GM18519 (cell line): ENCODE measurements around the gene CROT.

Experiments
- ATAC-seq: cut with Tn5 transposase; IDR thresholded peaks from one replicate; pipeline ENCODE4 v1.9.1; 2021; ENCODE audit warnings: mild to moderate bottlenecking, moderate library complexity; ENCODE audit not compliant: unreplicated experiment, low FRiP score

Gene CROT

DNA sequence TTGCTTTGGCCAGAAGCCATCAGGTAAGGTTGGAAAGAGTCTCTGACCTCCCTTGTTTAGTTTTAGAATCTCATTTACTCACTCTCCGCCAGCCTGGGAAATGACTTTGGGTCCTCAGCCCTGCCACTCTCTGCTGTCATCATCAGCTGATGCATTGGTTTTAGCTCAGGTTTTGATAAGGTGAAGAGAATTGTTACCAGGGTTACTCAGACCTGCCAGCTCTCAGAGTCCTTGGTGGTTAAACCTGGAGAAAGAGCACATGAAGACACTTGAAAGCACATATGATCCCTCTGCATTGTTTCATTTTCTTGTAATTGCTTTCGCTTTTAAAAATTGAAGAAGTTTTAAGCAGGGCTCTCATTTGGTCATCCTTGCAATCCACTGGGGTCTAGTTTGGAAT is 4.0 kb upstream of the CROT start:
- no peak for ATAC-seq

DNA sequence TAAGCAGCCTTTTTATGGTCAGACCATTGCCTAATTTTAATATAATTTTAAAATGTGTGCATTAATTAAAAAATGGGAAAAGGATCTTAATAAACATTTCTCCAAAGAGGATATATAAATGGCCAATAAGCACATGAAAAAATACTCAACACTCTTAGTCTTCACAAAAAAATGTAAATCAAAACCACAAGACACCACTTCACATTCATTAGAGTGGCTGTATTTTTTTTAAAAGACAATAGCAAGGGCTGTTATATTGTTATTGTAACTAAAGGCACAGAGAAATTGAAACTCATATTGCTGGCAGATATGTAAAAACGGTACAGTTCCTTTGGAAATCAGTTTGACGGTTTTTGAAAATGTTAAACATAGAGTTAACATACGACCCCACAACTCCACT is 3.2 kb upstream of the CROT start:
- ATAC-seq = no peak

DNA sequence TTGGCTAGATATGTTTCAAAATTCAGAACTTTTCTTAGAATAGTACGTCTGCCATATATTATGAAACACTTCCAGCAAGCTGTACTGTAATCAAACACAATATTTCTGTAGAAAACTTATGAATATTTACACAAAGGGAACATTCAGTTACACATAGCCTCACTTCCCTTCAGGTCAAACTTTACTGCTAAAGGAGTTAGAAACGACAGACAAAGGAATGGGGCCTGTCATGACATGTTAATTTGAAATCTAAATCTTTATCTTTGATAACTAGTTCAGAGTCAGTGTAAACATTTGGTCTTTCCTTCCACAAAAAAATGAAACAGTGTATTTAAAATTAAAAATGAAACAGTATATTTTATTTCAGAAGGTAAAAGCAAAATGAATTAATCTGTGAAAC is 1.0 kb upstream of the CROT start:
- no peak for ATAC-seq

DNA sequence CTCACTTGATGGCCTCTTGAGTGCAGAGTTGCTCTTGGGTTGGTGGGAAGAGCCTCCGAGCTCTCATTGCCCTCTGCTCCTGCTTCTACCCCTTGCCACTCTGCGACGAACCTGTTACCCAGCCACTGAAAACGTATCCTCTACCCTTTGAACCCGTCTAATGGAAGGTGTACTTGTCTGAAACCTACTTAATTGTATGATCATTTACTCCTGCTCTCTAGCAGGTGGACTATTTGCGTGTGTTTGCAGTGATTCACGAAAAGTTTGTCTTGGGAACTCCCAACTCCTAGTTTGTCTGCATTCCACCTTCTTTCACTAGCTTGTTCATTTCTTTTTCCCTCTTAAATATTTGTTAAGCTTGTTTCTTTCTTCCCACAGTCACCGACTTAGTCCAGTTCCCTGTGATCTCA is 503 bp downstream of the CROT start:
- no peak for ATAC-seq

DNA sequence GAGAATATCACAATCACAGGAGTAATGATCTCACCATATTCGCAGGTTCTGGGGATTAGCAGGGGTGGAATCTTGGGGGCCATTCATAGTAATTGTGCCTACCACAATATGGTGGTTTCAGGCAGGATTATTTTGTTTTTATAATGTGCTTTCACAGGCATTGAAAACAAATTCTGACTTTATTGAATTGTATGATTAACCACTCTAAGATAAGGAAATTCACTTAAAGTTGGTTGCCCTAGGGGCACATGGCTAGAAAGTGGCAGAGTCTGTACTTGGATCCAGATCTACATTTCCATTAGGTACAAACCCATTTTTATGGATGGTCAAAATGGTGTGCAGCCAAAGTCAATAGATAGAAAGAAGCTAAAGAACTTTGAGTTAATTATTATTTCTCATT is 1.7 kb downstream of the CROT start:
- no peak for ATAC-seq

DNA sequence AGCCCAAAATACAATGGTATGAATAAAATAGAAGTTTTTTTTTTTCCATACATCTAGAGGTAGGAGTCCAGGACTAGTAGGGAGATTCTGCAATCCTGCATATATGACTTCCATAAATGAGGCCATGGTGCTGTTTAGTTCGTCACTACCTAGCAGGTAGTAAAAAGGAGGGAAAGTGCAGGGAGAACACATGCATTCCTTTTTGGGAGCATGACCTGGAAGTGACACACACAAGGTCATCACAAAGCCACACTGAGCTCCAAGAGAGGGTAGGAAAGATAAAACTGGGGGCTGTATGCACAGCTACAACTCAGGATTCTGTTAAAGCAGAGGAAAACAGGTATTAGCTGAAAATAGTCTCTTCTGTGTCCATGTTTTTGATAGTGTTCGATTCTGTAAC is 2.2 kb downstream of the CROT start:
- no peak for ATAC-seq

DNA sequence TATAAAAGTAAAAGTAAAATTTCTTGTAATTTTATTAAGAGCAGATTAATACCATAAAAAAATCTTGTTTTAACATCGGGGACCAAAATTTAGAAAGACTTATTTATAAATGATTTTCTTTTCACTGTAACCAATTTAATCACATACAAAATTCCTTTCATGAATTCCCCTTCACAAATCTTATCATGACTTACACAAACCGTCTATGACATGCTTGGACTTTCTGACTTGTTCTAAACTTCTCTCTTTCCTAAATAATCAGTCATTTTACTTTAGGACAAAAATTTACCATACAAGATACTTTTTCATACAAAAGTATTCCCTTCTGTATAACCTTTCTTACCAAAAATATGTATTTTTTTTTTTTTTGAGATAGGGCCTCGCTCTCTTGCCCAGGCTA is 9.3 kb downstream of the CROT start:
- no peak for ATAC-seq

DNA sequence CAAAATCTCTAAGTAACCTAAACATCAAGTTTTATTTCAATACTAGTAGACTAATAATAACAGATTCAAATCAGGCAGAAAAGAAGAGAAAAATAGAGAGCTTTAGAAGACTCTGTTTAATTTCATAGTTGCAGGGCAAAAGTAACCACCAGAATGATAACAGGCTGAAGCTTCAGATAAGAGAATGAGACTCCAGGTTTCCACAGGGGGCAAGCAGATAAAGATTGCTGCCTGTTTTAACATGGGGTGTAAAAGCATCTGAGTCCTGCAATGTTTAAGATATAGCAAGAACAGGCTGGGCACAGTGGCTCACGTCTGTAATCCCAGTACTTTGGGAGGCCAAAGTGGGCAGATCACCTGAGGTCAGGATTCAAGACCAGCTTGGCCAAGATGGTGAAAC is 11.0 kb downstream of the CROT start:
- no peak for ATAC-seq

DNA sequence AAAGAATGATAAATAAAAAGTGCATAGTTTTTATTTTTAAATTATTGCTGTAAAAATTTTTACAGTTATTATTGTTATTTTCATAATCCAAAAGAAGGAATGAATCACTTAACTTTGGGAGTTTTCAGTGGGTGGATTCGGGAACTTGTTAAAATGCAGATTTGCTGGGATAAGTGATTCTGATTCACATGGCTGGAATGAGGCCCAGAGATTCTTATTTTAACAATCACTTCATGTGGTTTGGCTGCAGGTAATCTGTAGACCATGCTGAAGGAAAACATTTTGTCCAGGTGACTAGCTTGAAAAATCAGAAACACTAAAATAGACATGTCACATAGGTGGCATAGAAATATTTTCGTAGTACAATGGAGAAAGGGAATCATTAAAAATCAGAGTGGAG is 13.9 kb downstream of the CROT start:
- no peak for ATAC-seq

DNA sequence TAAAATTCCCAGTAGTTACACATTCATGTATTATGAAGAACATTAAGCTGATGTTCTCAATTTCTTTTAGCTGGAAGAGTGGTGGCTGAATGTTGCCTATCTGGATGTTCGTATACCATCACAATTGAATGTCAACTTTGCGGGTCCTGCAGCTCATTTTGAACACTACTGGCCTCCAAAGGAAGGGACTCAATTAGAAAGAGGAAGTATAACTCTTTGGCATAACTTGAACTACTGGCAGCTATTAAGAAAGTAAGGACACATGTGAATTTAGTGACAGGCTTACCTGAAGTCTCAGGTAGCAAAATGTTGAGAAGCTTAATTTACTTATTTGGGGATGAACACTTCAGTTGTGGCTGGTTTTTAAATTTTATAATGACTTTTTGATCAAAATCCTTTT is 15.9 kb downstream of the CROT start:
- ATAC-seq = no peak

DNA sequence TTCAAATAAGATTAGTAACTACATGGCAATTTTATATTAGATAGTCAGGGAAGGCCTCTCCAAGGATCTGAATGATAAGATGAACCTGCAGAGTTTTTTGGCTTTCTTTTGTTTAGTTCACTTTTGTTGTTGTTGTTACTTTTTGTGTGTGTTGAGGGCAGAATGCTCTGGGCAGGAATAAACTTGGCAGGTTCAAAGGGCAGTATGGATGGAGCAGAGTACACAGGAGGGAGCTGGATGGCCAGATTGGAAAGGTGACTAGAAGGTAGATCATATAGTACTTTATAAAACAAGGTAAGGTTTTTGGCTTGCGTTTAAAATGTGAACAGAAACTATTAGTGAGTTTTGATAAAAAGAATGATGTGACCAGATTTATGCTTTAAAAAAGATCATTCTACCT is 17.9 kb downstream of the CROT start:
- ATAC-seq = no peak

DNA sequence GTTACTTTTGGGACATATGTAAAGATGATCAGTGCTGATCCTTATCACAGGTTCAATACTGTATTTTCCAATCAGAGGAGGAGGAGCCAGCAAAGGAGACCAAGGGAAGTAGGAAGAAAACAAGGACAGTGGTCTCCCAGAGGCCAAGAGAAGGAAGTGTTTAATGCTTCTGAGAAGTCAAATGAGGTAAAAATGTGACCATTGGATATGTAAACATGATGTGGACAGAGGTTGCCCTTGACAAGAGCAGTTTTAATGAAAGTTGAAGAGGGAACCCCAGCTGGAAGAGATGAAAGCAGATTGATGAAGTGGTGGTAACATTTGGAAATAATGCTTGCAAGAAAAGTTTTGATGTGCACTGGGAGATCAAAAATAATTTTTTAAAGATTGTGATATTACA is 18.8 kb downstream of the CROT start:
- no peak for ATAC-seq

DNA sequence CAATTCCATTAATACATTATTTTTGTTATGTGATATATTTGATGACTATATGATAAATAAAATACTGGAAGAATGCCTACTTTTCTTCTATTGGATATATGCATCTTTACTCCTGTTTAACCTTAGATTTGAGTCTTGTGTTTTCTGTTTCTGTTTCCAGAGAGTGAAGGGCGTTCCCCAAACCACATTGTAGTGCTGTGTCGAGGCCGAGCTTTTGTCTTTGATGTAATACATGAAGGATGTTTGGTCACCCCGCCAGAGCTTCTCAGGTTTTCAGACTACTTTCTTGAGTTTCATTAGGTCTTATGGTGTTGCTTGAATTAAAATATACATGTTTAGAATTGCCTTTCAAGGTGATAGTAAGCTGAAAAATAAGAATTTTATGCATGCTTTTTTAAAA is 23.8 kb downstream of the CROT start:
- ATAC-seq = no peak

DNA sequence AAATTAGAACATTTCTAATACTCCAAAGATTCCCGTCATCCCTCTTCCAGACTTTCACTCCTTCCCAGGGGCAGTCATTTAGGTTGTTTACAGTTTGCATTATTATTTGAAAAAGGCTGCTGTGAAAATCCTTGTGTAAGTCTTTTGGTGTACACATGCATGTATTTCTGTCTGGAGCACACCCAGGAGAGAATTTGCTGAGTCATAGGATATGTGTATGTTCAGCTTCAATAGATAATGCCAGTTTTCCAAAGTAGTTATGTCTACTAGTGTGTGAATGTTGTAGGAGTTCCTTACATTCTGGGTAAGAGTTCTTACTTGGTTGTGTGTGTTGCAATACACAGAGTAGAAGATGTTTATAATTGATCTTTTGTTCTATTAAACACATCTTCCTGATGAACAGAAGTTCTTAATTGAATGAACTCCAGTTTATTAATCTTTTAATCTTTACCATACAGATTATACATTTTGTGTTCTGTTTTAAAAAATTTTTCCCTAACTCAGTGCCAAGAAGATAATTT is 25.3 kb downstream of the CROT start:
- ATAC-seq = no peak

DNA sequence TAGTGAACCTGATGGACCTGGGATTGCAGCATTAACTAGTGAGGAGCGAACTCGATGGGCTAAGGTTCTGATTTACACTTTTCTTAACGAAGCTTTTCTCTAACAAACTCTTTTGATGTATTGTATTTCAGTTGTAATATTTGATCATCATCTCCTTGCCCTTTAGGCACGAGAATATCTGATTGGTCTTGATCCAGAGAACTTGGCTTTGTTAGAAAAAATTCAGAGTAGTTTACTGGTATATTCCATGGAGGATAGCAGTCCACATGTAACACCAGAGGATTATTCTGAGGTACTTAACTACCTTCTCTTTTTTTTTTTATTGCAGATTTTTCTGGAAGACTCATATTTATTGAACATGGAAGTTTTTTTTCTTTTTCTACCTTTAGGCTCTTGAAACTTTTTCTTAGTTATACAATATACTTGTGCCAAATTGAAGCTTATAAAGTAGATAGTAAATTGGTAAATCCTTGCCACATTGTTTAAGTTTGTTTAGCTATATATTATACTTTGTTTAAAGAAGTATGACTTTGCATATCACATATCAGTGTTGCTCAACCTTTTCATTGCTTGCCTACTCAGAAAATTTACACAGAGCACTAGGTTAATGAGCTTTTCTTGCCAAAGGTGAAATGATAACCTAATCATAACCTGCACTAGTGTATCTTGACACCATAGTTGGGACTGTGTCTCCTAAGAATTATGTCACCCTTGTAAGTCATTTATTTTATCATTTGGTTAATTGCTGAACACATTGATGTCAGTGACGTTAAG is 30.4 kb downstream of the CROT start:
- no peak for ATAC-seq

DNA sequence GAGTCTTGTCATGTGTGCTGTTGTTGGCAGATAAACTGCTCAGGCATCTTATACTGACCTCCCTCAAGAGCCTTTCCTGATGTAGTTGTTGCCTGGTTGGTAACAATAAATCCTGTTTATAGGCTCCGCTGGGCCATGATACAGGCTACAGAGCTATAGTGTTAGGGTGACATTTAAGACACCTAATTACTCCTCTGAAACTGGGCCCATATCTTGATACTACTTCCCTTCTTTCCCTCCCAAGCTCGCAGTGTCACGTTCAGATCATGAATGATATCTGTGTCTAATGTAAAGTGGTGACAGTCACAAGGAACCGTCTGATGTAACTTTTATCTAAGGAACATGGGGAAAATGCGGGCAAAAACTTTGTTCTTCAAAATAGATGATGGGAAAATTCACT is 35.4 kb downstream of the CROT start:
- no peak for ATAC-seq

DNA sequence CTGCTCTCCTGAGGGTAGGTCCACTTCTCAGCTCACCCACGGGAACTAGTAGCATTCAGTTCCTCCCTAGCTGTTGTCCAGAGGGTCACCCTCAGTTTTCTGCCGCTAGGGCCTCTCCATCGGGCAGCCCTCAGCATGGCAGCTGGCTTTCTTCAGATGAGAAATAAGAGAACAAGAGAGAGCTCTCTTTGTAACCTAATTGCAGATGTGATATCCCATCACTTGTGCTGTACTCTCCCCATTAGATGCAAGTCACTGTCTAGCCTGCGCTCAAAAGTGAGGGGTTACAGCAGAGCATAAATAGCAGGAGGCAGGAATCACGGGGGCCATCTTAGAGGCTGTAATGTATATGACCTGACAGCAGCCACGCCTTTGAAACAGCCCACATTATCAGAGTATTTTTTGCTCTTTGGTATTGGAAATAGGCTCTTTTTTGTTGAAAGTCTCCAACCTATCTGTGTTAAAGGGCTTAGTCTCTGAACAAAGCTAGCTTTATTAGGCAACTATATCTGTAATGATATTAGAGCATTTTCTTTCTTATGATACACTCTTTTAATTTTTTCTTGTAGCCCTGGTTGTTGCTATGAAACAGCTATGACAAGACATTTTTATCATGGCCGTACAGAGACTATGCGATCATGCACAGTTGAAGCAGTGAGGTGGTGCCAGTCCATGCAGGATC is 45.7 kb downstream of the CROT start:
- ATAC-seq = no peak

DNA sequence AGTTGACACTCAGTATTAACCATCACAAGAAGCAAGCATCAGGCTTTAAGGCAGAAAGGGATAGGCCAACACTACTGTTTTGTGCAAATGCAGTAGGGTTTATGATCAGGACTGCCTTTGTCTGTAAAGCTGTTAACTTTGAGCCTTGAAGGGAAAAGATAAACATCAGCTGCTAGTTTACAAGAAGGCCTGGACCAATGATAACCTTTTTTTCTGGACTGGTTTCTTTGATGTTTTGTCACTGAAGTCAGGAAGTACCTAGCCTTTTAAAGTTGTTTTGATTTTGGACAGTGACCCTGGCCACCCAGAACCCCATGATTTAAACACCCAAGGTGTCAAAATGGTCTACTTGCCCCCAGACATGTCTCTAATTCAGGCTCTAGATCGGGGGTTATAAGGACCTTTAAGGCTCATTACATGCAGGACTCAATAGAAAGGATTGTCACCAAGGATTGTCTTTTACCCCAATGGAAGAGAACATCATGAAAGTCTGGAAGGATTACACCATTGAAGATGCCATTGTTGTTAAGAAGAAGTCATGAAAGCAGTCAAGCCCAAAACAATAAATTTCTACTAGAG is 50.1 kb downstream of the CROT start:
- ATAC-seq = no peak

DNA sequence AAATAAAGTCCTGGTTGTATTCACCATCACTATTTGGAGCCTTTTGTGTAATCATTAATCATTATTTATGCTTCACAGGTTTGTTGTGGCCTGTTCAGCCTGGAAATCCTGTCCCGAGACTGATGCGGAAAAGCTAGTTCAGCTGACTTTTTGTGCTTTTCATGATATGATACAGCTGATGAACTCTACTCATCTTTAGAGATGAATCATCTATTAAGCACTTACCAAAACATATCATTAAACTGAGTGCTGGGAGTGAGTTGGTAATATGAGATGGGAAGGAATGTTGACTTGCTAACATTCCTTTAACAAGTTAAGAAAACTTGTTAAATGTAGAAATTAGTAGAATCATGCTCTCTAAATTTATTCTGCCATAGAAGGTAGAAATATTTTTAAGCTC is 53.0 kb downstream of the CROT start:
- ATAC-seq = no peak

DNA sequence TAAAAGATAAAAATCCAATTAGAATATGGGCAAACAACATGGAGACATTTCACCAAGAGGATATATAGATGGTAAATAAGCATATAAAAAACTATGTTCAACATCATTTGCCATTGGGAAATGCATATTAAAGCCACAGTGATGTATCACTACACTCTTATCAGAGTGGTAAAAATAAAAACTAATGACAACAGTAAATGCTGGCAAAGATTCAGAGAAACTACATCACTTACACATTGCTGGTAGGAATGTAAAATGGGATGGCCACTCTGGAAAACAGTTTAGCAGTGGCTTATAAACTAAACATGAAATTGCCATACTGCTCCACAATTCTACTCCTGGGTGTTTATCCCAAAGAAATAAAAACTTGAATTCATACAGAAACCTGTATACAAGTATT is 59.2 kb downstream of the CROT start:
- no peak for ATAC-seq

DNA sequence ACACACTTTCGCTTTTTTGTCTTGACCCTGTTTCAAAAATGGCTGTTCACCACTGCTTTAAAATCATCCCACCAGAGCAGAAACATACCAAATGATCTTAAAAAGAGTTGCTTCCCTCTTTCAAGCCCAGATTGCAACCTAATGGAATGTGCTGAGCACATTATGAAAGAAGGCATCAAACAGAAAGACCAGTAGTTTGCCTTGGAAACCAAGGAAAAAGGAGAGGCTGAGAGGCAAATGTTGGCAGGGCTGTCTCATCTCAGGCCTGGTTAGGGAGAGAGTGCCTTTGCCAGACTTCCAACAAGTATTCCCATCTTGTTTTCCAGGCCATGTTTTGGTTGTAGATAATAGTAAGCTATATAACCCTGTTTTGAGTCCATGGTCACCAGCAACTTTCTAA is 65.7 kb downstream of the CROT start:
- no peak for ATAC-seq

DNA sequence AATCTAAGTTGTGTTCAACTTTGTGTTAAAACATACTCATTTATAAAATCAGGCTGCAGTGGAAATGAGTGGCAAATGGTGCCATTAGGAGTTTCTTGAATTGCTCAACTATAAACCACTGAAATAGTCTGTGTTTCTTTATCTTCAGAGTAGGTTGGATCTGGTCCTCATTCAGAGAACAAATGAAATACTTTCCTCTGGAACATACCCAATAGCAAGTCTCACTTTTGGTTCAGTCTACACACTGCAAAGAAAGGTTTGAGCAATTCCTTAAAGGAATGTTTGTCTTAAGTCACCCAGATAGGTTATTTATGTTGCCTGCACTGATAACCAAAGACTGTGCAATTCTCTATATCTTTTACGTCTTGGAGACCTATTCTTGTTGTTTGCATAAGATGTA is 67.6 kb downstream of the CROT start:
- no peak for ATAC-seq
